GM12865 (cell line): ENCODE measurements around the gene CCDC134.
A peak's percentile ranks its signal among the peaks of the same experiment; 100 is the strongest.

Source experiments
- DNase-seq: peaks from one replicate; pipeline ENCODE4 v3.0.0; 2010; ENCODE audit warnings: low read depth
- H3K4me3 ChIP-seq: 2 replicates; pipeline ENCODE4 v1.5.1; 2011; ENCODE audit warnings: mild to moderate bottlenecking, low read depth, low read length, control low read depth
- CTCF ChIP-seq: IDR thresholded peaks from 2 replicates; pipeline ENCODE4 v1.5.1; 2011; ENCODE audit warnings: low read length, control low read depth, low read depth, inconsistent platforms; ENCODE audit not compliant: insufficient read depth; ENCODE audit errors: missing control alignments

CCDC134 gene

GRCh38 chr22:41848468-41848867, 48.0 kb downstream of the CCDC134 start:
- no peak overlapping the region for H3K4me3 ChIP-seq
- peak; percentile 50 for DNase-seq
- TF ChIP-seq CTCF = no peak

GRCh38 chr22:41856469-41856868, 56.0 kb downstream of the CCDC134 start:
- no peak for TF ChIP-seq CTCF
- no peak overlapping the region for H3K4me3 ChIP-seq
- DNase-seq = no peak

GRCh38 chr22:41857155-41857859, 56.8 kb downstream of the CCDC134 start:
- peak; percentile 84 for DNase-seq
- H3K4me3 ChIP-seq = no peak overlapping the region
- peak; percentile 71 for TF ChIP-seq CTCF

GRCh38 chr22:41857860-41858199, 57.4 kb downstream of the CCDC134 start:
- TF ChIP-seq CTCF = no peak
- DNase-seq = no peak
- H3K4me3 ChIP-seq = no peak overlapping the region

- DNase-seq = peak; percentile 85
- peak overlapping the region; percentile 29 for H3K4me3 ChIP-seq
- no peak for TF ChIP-seq CTCF
Measured at GRCh38 chr22:41862160-41862529, 61.7 kb downstream of the CCDC134 start.

GRCh38 chr22:41862530-41863266, 62.2 kb downstream of the CCDC134 start:
- peak; percentile 86 for DNase-seq
- peak overlapping the region; percentile 29 for H3K4me3 ChIP-seq

More at GRCh38 chr22:41862530-41863266, 62.2 kb downstream of the CCDC134 start:
- TF ChIP-seq CTCF = no peak
